WTC11 (cell line): ENCODE data around the gene CDH2. TPM values are rescaled to one million over a fixed set of nuclear protein-coding genes. Genes with fewer than 3 reads are reported as not detected.

ENCODE experiments used
- ATAC-seq: fragments of 200-7000 bp; cut with Tn5 transposase; 2 replicates; pipeline ENCODE4 v1.10.0; 2021; ENCODE audit warnings: mild to moderate bottlenecking, moderate library complexity
- CTCF ChIA-PET: fragments of 300-600 bp; sonication (Branson Sonifier 250); formaldehyde crosslinking; loops from one replicate; lab custom pipeline; 2021; ENCODE audit warnings: antibody characterized with exemption; lab: Charles Lee
- POLR2A ChIA-PET: fragments of 350-600 bp; sonication (Branson Sonifier 250); formaldehyde crosslinking; loops from one replicate; lab custom pipeline; 2021; ENCODE audit warnings: antibody characterized with exemption; lab: Charles Lee
- DNase-seq: peaks from one replicate; pipeline ENCODE4 v3.0.0; 2021; ENCODE audit warnings: low spot score
- H3K27ac Mint-ChIP-seq: 2 replicates; pipeline ENCODE4 v1.8.0; 2021; ENCODE audit warnings: mixed read lengths
- H3K27me3 Mint-ChIP-seq: 2 replicates; pipeline ENCODE4 v1.8.0; 2021; ENCODE audit warnings: low read depth, mild to moderate bottlenecking, moderate library complexity, mixed read lengths
- H3K36me3 Mint-ChIP-seq: 2 replicates; pipeline ENCODE4 v1.8.0; 2021; ENCODE audit warnings: mixed read lengths
- H3K4me1 Mint-ChIP-seq: 2 replicates; pipeline ENCODE4 v1.8.0; 2022; ENCODE audit warnings: mixed read lengths
- H3K4me3 Mint-ChIP-seq: 2 replicates; pipeline ENCODE4 v1.8.0; 2021; ENCODE audit warnings: mild to moderate bottlenecking, moderate library complexity, mixed read lengths
- H3K9me3 Mint-ChIP-seq: 2 replicates; pipeline ENCODE4 v1.8.0; 2021; ENCODE audit warnings: mixed read lengths
- AFF4 ChIP-seq: sonication (generic); formaldehyde crosslinking; IDR thresholded peaks from 2 replicates; pipeline ENCODE4 v1.8.1; 2023; ENCODE audit warnings: mild to moderate bottlenecking, missing genetic modification reagents, borderline replicate concordance
- AR ChIP-seq: fragments of 250-450 bp; sonication (Bioruptor Pico); IDR thresholded peaks from 2 replicates; pipeline ENCODE4 v1.9.0; 2021; ENCODE audit warnings: mild to moderate bottlenecking
- ATF6 ChIP-seq: sonication (generic); formaldehyde crosslinking; IDR thresholded peaks from 2 replicates; pipeline ENCODE4 v1.8.1; 2023; ENCODE audit warnings: mild to moderate bottlenecking, missing genetic modification reagents
- CREB1 ChIP-seq: sonication (generic); formaldehyde crosslinking; IDR thresholded peaks from 2 replicates; pipeline ENCODE4 v1.8.0; 2023; ENCODE audit warnings: mild to moderate bottlenecking, missing genetic modification reagents
- JUN ChIP-seq: sonication (generic); formaldehyde crosslinking; IDR thresholded peaks from 2 replicates; pipeline ENCODE4 v1.8.0; 2023; ENCODE audit warnings: mild to moderate bottlenecking, missing genetic modification reagents
- KAT7 ChIP-seq: sonication (generic); formaldehyde crosslinking; IDR thresholded peaks from 2 replicates; pipeline ENCODE4 v1.8.1; 2023; ENCODE audit warnings: missing genetic modification reagents, mild to moderate bottlenecking, borderline replicate concordance
- MXD4 ChIP-seq: fragments of 250-450 bp; sonication (Bioruptor Pico); IDR thresholded peaks from 2 replicates; pipeline ENCODE4 v1.8.0; 2021; ENCODE audit warnings: mild to moderate bottlenecking, moderate library complexity, borderline replicate concordance
- NFATC4 ChIP-seq: fragments of 250-450 bp; sonication (Bioruptor Pico); IDR thresholded peaks from 2 replicates; pipeline ENCODE4 v1.9.0; 2021; ENCODE audit warnings: mild to moderate bottlenecking
- NR1H2 ChIP-seq: sonication (generic); formaldehyde crosslinking; IDR thresholded peaks from 2 replicates; pipeline ENCODE4 v1.9.0; 2021; ENCODE audit warnings: mild to moderate bottlenecking, moderate library complexity, missing genetic modification reagents
- RORB ChIP-seq: fragments of 250-450 bp; sonication (Bioruptor Pico); IDR thresholded peaks from 2 replicates; pipeline ENCODE4 v1.9.0; 2021; ENCODE audit warnings: mild to moderate bottlenecking
- ZNF263 ChIP-seq: sonication (generic); formaldehyde crosslinking; IDR thresholded peaks from 2 replicates; pipeline ENCODE4 v1.8.1; 2022; ENCODE audit warnings: low read depth, mild to moderate bottlenecking, moderate library complexity, missing genetic modification reagents
- ZNF416 ChIP-seq: fragments of 250-450 bp; sonication (Bioruptor Pico); IDR thresholded peaks from 2 replicates; pipeline ENCODE4 v1.9.0; 2021; ENCODE audit warnings: mild to moderate bottlenecking, inconsistent platforms
- ZNF671 ChIP-seq: fragments of 250-450 bp; sonication (Bioruptor Pico); IDR thresholded peaks from 2 replicates; pipeline ENCODE4 v1.8.0; 2021; ENCODE audit warnings: mild to moderate bottlenecking
- total RNA-seq: library from RNA; stranded (reverse); gene quantifications from 3 replicates; pipeline ENCODE4 v1.2.3, GENCODE V29; 2021
- TF ChIP-seq, protein P1 (sequence below): fragments of 250-450 bp; sonication (Bioruptor Pico); conservative IDR thresholded peaks from 2 replicates; pipeline ENCODE4 v1.9.0; 2021; ENCODE audit warnings: mild to moderate bottlenecking
- TF ChIP-seq, protein P2 (sequence below): sonication (generic); formaldehyde crosslinking; IDR thresholded peaks from 2 replicates; pipeline ENCODE4 v1.8.0; 2022; ENCODE audit warnings: missing genetic modification reagents

Gene CDH2
- total RNA-seq, 1 experiment from 2014 or later, result 17.3 TPM

- H3K4me1 Mint-ChIP-seq, result no peaks in the 10 kb centered on the region
- CTCF ChIA-PET, result no interaction called here
- no peak for ATAC-seq
- POLR2A ChIA-PET, result no interaction called here
- no peak overlapping the region for H3K4me3 Mint-ChIP-seq
- no peaks in the 10 kb centered on the region for H3K36me3 Mint-ChIP-seq
- DNase-seq, result no peak
- no peaks in the 10 kb centered on the region for H3K27me3 Mint-ChIP-seq
- TF ChIP-seq KAT7 (CRISPR knock-in tag) (no peak), NR1H2 (no peak), CREB1 (no peak), ZNF416 (no peak), MXD4 (CRISPR knock-in tag) (no peak), NFATC4 (CRISPR knock-in tag) (no peak), RORB (CRISPR knock-in tag) (no peak), ATF6 (CRISPR knock-in tag) (no peak), JUN (no peak), ZNF263 (CRISPR knock-in tag) (no peak)
- H3K9me3 Mint-ChIP-seq, result no peaks in the 10 kb centered on the region
- H3K27ac Mint-ChIP-seq, result no peak overlapping the region
These were observed 220.8 kb downstream of the CDH2 start for GRCh38 chr18:27956001-27956640.

DNA sequence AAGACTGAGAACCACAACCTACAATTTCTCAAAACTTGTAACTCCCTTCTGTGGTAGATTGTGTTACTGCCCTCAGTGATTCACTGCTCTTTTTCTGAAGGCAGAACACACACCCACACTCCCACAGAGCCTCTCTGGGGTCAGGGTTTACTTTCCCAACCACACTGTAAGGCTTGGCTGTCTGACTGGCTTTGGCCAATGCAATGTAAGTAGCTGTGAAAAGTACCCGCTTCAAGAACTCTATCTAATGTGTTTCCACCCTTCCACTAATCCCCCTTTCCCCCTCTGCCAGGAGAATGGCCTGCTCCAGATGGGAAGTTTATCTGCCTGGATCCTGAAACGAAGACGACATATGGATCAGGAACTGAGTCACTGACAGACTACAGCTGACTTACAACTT, 222.7 kb downstream of the CDH2 start:
- Mint-ChIP-seq H3K27ac (no peak overlapping the region), H3K4me1 (no peaks in the 10 kb centered on the region), H3K36me3 (no peaks in the 10 kb centered on the region), H3K4me3 (no peak overlapping the region), H3K27me3 (no peaks in the 10 kb centered on the region), H3K9me3 (no peaks in the 10 kb centered on the region)
- TF ChIP-seq, protein P1, sequence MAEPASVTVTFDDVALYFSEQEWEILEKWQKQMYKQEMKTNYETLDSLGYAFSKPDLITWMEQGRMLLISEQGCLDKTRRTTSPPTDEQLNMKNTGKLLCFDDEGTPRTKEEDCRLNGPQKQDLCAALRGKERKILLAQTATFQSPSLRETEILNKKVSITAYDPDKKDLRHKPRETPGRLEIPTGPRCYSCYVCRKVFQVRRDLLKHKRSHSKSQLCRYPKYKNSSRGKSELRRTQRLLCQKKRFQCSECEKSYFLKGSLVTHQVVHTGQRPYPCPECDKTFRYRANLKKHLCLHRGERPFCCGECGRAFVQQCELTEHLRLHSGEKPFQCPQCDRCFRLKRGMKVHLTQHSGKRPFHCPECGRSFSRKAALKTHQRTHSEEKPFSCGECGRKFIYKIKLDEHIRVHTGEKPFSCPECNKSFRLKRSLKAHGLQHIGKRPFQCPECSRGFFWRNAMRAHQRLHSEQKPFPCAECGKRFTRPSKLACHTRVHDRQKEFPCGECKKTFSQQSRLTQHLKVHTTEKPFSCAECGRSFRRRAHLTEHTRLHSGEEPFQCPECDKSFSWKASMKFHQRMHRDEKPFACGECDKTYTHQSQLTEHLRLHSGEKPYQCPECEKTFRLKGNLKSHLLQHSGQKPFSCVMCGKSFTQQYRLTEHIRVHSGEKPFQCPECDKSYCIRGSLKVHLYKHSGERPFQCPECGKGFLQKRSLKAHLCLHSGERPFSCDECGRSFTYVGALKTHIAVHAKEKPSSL, result no peak
- TF ChIP-seq, protein P2, sequence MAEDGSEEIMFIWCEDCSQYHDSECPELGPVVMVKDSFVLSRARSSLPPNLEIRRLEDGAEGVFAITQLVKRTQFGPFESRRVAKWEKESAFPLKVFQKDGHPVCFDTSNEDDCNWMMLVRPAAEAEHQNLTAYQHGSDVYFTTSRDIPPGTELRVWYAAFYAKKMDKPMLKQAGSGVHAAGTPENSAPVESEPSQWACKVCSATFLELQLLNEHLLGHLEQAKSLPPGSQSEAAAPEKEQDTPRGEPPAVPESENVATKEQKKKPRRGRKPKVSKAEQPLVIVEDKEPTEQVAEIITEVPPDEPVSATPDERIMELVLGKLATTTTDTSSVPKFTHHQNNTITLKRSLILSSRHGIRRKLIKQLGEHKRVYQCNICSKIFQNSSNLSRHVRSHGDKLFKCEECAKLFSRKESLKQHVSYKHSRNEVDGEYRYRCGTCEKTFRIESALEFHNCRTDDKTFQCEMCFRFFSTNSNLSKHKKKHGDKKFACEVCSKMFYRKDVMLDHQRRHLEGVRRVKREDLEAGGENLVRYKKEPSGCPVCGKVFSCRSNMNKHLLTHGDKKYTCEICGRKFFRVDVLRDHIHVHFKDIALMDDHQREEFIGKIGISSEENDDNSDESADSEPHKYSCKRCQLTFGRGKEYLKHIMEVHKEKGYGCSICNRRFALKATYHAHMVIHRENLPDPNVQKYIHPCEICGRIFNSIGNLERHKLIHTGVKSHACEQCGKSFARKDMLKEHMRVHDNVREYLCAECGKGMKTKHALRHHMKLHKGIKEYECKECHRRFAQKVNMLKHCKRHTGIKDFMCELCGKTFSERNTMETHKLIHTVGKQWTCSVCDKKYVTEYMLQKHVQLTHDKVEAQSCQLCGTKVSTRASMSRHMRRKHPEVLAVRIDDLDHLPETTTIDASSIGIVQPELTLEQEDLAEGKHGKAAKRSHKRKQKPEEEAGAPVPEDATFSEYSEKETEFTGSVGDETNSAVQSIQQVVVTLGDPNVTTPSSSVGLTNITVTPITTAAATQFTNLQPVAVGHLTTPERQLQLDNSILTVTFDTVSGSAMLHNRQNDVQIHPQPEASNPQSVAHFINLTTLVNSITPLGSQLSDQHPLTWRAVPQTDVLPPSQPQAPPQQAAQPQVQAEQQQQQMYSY, result no peak
- TF ChIP-seq ZNF671 (CRISPR knock-in tag) (no peak), AFF4 (CRISPR knock-in tag) (no peak), RORB (CRISPR knock-in tag) (no peak), AR (CRISPR knock-in tag) (no peak)
- ATAC-seq (no peak), DNase-seq (no peak)
- ChIA-PET POLR2A (no interaction called here), CTCF (no interaction called here)
